Prostate gland (tissue), 2 donors: Measurements from ENCODE around the gene KCNJ4.
"Not testable (repeated sequence)": the region's sequence is repeated elsewhere in the genome, so short reads cannot be mapped to it uniquely, and the experiment has no call there.

Experiments used
- POLR2A ChIP-seq: fragments of 450-650 bp; IDR thresholded peaks from one replicate; pipeline ENCODE4 v1.6.1; 2016; ENCODE audit warnings: antibody characterized with exemption, mild to moderate bottlenecking
- POLR2AphosphoS5 ChIP-seq: sonication (generic); formaldehyde crosslinking; IDR thresholded peaks from one replicate; pipeline ENCODE4 v1.6.1; 2017; ENCODE audit warnings: antibody characterized with exemption
- TF ChIP-seq, protein P1 (sequence below), 4 experiments: fragments of 200-600 bp in 2 of 4; fragments of 450-650 bp in 2 of 4; sonication (generic) in 2 of 4; IDR thresholded peaks; 1 replicate in 3 of 4; 2 replicates in 1 of 4; pipeline ENCODE4 v1.5.1; 2016 to 2019; ENCODE audit warnings: antibody characterized with exemption in 4 of 4, mild to moderate bottlenecking in 2 of 4, moderate library complexity in 2 of 4

DNA sequence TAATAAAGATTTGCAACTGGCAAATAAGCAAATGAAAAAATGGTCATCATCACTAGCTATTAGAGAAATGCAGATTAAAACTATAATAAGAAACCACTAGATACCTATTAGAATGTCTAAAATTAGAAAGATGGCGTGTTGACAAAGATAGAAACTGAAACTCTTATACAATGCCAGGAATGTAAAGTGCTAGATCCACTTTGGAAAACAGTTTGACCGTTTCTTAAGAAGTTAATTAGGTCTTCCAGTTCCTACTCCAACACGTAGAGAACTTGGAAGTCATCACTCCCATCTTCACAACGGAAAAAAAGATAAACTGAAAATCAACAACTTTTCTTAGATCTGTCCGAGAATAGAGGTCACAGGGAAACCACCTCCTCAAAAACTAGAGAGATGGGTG lies 68.1 kb downstream of the KCNJ4 start:
- TF ChIP-seq, protein P1, sequence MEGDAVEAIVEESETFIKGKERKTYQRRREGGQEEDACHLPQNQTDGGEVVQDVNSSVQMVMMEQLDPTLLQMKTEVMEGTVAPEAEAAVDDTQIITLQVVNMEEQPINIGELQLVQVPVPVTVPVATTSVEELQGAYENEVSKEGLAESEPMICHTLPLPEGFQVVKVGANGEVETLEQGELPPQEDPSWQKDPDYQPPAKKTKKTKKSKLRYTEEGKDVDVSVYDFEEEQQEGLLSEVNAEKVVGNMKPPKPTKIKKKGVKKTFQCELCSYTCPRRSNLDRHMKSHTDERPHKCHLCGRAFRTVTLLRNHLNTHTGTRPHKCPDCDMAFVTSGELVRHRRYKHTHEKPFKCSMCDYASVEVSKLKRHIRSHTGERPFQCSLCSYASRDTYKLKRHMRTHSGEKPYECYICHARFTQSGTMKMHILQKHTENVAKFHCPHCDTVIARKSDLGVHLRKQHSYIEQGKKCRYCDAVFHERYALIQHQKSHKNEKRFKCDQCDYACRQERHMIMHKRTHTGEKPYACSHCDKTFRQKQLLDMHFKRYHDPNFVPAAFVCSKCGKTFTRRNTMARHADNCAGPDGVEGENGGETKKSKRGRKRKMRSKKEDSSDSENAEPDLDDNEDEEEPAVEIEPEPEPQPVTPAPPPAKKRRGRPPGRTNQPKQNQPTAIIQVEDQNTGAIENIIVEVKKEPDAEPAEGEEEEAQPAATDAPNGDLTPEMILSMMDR (IDR thresholded peaks at IDR 0.05) = not testable (repeated sequence)
- TF ChIP-seq POLR2AphosphoS5, POLR2A: not testable (repeated sequence)
